HG03066 (cell line): ENCODE results near the gene TYSND1.
A peak's percentile ranks its signal among the peaks of the same experiment; 100 is the strongest.
"Not testable (repeated sequence)": the region's sequence is repeated elsewhere in the genome, so short reads cannot be mapped to it uniquely, and the experiment has no call there.

Experiments
- ATAC-seq: cut with Tn5 transposase; IDR thresholded peaks from one replicate; pipeline ENCODE4 v1.9.1; 2021; ENCODE audit warnings: low read depth; ENCODE audit not compliant: unreplicated experiment

The TYSND1 gene

DNA sequence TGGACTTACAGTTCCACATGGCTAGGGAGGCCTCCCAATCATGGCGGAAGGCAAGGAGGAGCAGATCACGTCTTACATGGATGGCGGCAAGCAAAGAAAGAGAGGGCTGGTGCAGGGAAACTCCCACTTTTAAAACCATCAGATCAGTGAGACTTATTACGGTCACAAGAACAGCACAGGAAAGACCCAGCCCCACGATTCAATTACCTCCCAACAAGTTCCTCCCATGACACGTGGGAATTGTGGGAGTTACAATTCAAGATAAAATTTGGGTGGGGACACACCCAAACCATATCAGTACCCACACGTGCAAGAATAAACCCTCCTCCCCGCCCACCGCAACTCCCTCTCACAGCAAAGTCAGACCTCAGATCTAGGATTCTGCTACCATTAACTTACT is 9.4 kb downstream of the TYSND1 start:
- ATAC-seq: no peak

GRCh38 chr10:70135684-70136083 is 10.8 kb downstream of the TYSND1 start:
- ATAC-seq: no peak

DNA sequence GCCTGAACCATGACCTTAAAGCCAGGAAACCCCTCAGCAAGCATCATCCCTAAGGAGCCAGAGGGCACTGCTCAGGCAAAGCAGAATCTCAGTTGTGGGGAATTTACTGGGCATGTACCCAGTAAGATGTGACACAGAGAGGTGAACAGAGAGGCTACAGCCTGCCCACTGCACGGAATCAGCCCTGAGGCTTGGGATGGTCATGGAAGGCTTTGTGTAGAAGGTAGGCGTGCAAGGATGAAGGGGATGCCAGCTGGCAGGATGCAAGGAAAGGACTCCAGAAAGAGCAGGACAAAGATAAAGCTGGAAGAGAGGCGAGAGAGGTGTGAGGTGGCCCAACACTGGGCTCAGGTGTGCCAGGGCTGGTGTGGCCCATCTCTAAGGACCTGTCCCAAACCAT is 11.5 kb downstream of the TYSND1 start:
- no peak for ATAC-seq

- ATAC-seq: peak; percentile 74
These were observed 14.1 kb downstream of the TYSND1 start, which contains the start of gene AIFM2 for GRCh38 chr10:70132098-70133029. TSS of gene AIFM2 (minus strand) at chr10:70132825. CDS start at chr10:70124084, 8,741 bp downstream.

GRCh38 chr10:70131560-70131937 is 15.0 kb downstream of the TYSND1 start:
- no peak for ATAC-seq

DNA sequence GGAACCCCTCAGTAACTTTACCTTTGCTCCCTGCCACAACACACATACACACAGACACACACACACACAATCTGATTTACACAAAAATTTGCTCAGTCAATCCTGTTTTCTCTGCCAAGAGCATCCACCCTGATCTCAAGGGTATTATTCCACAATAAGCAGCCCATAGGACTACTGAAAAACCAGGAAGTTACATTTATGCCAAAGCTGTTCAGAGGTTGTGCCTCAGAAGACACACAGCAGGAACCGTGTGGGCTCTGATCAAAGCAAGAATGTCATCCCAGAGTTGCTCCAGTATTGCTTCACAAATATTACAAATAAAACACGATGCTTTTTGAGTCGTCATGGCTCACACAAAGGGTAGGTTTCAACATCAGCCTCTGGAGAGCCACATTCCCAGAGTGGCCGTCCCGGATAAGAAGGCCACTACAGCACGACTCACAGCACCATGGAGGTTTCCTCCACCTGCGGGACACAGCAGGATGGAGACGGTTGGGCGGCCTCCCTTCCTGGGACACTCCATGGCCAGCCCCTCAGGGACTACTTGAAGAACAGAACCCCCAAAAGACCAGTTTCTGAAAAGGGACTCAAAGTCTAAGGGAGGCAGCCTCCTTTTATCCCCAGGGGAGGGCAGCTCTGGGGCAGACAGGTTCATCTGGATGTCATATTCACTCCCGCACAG is 15.5 kb downstream of the TYSND1 start:
- no peak for ATAC-seq

- no peak for ATAC-seq
These were observed 19.7 kb downstream of the TYSND1 start for GRCh38 chr10:70126700-70127395.

DNA sequence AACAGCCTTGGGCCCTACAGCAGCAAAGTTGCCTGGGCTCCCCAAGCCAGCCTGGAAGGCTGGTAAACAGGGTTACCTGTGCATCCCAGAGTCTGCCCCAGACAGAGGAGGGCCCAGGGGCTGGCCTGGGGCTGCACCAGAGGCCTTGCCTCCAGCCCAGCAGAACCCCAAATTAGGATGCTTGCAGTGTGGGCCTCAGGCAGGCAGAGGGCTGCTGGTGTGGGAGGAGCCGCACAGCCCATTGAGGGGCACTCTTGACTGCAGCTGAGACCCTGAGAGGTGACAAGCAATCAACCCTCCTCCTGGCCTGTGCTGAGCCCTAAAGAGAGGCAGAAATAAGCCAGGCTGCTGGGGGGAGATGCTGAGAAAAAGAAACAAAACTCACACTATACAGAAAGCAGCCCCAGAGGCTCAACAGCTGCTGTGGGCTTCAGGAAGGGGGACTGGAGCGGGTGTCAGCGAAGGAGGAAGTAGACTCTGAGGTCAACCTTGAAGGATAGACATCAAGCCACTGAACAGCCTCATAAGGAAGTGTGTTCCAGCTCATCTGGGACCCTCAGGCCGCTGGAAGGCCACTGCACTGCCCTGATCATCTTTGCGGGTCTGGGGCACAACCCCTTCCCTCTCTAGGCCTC is 20.5 kb downstream of the TYSND1 start:
- ATAC-seq: no peak

- ATAC-seq: no peak
These were observed 21.6 kb downstream of the TYSND1 start for GRCh38 chr10:70124918-70125317.

- ATAC-seq: no peak
These were observed 22.1 kb downstream of the TYSND1 start for GRCh38 chr10:70124415-70124814.

DNA sequence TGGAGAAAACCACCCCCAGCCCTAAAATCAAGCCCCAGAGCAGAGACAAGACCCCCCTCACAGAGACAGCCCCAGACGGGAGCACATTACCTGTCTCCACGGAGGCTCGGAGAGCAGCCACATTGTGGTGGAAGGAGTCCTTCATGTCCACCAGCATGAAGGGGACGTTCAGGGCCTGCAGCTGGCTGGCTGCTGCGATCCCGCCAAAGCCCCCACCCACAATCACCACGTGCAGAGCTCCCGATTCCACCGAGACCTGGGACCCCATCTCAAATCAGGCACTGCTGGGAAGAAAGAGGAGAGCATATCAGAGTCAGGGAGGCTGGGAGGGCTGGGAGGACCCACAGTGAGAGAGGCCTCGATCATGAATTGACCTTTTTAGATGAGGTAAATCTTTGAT is 22.7 kb downstream of the TYSND1 start:
- ATAC-seq: no peak

DNA sequence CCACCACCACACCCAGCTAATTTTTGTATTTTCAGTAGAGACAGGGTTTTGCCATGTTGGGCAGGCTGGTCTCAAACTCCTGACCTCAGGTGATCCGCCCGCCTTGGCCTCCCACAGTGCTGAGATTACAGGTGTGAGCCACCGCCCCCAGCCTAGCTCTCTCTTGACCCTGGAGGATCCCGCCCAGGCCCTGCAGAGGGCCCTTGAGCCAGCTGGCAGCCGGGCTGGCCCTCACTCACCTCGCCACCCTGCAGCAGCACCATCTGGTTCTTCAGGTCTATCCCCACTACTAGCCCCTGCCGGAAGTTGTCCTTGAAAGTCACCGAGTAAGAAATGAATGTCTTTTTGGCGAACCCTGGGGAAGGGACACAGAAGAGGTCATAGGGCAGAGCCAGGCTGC is 23.3 kb downstream of the TYSND1 start:
- ATAC-seq: not testable (repeated sequence)

GRCh38 chr10:70122742-70123141 is 23.8 kb downstream of the TYSND1 start:
- no peak for ATAC-seq

DNA sequence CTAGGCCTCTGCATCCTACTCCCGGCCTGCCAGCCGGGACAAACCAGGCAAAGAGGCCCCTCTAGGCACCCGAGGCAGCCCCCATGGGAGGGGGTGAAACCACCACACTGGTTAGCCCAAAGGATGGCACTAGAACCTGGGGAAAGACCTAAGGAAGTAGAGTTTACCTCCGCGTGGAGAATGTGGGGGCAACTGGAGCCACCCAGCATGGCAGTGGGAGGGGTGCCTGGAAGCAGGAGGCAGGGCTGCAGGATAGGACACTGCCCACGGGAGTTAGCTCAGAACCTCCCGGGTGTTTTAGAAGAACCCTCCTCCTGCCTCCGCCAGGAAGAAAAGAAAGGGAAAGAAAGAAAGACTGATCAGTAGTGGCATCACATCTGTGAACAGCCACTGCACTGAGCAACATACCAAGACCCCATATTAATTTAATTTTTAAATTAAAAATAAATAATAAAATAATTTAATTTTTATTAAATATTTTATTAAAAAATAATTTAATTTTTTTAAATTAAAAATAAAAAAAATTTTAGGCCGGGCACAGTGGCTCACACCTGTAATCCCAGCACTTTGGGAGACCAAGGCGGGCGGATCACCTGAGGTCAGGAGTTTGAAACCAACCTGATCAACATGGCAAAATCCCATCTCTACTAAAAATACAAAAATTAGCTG is 25.1 kb downstream of the TYSND1 start:
- ATAC-seq: no peak

DNA sequence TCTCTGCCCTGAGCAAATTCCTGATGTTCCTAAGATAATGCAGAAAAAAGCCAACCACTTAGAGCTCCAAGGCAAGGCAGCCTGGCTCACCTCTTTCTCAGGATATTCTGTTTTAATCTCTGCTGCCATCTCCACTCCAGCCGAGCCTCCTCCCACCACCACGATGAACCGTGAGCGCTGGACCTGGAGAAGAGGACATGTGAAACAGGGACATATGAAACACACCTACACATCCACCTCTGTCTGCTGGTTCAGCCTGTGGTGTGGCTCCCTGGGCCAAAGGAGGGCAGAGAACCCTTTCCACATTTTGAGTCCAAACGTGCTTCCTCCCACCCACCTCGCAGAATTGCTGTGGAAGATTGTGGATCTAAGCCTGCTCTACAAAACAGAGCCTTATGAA is 26.1 kb downstream of the TYSND1 start:
- no peak for ATAC-seq

- ATAC-seq: no peak
These were observed 26.9 kb downstream of the TYSND1 start for GRCh38 chr10:70119623-70120022.

DNA sequence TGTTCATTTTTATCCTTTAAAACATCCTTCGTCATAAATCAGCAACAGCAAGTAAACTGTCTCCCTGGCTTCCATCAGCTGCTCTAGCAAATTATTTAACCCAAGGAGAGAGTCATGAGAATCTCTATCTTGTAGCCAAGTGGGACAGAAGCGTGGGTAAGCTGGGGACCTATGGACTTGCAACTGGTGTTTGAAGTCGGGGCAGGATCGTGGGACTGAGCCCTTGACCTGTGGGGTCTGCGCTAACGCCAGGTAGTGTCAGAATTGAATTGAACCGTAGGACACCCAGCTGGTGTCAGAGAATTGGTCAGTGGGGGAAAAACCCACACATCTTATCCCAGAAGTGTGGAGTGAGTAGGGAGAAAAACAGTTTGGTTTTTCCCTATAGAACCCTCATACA is 27.3 kb downstream of the TYSND1 start:
- ATAC-seq: no peak

- ATAC-seq: no peak
These were observed 28.3 kb downstream of the TYSND1 start for GRCh38 chr10:70118196-70118595.

- no peak for ATAC-seq
These were observed 28.9 kb downstream of the TYSND1 start for GRCh38 chr10:70117646-70118045.
